GM18508 (cell line): Measurements from ENCODE around the gene GAMT.

Experiments
- ATAC-seq: cut with Tn5 transposase; IDR thresholded peaks from one replicate; pipeline ENCODE4 v1.9.1; 2021; ENCODE audit warnings: moderate number of reproducible peaks; ENCODE audit not compliant: insufficient read depth, unreplicated experiment

The GAMT gene

DNA sequence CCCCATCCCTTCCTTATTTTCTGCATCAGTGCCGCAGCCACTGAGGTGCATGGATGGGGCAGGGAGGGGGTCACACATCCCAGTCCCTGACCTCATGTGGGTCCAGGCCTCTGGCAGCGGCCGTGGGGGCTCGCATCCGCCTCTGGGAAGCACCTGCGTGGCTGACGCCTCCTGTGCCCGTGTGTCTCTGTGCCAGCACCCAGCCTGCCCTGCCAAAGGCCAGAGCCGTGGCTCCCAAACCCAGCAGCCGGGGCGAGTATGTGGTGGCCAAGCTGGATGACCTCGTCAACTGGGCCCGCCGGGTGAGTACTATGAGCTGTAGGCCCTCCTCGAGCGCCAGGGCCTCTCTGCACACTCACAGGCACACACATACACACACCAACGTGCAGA, 12.7 kb downstream of the GAMT start:
- no peak for ATAC-seq

DNA sequence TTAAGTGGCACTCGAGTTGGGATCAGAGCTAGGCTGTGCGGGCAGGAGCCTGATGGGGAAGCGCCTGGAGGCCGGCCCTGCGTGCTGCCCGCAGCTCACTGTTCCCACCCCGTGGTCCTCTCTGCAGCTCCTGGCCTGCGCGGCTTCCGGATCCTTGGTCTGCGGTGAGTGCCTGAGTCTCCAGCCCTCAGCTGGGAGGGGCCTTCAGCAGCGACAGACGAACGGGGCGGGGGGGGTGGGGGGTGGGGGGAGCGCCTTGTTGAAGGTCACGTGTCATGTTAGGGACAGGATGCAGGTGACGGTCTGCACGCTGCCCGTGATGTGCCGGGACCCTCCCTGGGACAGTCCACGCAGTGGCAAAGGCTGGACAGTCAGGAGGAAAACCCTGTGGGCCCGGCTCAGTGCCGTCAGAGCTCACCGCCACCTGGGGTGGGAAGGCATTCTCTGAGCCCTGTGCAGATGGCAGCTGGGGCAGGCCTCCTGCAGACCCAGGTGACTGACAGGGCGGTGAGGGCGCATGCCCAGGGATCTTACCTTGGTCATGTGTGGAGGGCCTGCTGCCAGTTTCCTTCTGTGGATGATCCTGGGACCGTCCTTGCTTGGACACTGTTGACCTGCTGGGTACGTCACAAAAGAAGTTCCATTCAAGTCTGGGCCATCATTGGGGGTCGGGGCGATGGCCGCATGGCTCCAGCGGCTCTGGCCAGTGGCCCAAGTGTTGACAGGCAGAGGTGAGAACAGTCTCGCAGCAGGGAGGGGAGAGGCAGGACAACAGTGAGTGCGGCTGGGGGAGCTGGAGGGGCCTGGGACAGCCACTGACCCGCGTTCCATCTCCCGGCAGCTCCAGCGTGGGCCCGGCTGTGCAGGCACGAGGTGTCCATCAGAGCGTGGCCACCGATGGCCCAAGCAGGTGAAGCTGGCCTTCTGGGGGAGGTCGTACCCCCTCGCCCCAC, 13.4 kb downstream of the GAMT start:
- ATAC-seq = no peak

DNA sequence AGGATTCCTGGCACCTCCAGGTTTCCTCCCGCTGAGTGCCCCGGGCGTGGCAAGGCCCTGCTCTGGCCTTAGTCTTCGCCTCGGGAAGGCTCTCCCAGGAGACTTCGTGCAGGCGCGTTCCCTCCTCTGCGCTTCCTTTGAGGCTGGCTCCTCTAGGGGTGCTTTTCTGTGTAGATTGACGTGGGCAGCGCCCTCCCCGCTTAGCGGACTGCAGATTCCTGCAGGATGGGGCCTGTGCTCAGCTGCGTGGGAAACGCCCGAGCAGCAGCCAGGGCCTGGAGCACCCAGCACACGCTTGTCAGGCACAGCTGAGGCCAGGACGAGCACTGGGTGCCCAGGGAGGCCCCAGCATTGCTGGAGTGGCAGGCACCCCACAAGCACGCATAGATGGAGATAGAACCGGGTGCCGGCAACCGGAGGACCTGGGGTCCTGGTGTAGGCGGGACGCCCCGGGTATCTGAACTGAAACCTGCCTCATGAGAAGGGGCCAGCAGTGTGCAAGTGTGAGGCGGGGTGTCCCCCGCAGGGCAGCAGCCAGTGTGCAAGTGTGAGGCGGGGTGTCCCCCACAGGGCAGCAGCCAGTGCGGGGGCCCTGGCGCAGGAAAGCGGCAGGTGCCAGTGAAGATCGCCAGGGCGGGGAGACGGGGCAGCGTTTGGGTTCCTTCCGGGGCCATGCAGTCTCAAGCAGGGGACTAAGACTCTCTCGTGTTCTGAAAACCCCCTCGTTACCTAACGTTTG, 14.2 kb downstream of the GAMT start:
- ATAC-seq = no peak

DNA sequence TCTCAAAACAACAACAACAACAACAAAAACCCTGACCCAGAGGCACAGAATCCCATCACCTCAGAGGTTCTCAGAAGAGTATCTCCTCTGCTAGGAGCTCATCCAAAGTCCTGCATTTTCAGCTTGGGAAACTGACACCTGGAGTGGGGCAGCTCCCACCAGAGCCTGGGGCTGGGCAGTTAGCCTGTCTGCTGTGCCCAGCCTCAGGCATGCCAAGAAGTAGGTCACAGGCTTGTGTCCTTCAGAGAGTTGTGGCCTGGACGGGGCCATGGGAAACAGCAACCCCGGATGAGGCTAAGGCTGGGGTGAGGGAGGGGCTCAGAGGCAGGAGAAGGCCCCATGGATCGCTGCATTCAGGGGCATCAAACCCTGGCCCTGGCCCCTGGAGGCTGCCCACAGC, 15.5 kb downstream of the GAMT start:
- no peak for ATAC-seq

DNA sequence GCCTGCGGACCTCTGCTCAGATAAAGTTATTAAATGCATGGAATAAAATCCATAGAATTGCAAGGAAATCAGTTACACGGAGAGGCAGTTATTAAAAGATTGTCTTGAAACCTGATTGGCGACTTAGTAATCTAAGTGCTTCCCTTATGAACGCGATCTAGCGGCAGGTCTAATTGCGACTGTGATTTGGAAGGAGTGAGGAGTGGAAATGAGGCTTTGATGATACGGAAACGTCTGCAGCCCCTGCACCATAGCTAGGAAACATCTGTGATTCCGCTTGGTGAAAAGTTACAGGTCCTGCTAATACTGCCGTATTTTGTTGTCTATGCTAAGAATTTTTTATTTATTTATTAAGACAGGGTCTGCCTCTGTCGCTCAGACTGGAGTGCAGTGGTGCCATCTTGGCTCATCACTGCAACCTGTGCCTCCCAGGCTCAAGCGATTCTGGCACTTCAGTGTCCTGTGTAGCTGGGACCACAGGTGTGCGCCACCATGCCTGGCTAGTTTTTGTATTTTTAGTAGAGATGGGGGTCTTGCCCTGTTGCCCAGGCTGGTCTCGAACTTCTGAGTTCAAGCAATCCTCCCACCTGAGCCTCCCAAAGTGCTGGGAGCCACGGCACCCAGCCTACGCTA, 16.7 kb downstream of the GAMT start:
- ATAC-seq = no peak

DNA sequence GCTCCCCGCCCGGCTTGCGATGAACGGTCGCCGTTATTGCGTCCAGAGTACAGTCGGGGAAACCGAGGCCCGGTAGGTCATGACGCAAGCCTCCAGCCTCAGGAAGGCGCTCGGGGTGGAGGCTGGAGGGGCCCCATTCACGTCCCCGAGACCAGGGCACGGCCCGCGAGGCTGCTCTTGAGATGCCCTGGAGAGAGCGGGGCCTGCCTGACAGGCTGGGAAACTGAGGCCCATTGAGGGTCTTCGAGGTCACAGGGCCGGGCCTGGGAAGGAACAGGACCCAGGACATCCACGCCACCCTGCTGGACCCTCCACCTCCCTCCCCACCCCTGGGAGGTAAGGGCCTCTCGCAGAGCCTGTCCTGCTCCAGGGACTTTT, 17.3 kb downstream of the GAMT start:
- ATAC-seq = no peak

DNA sequence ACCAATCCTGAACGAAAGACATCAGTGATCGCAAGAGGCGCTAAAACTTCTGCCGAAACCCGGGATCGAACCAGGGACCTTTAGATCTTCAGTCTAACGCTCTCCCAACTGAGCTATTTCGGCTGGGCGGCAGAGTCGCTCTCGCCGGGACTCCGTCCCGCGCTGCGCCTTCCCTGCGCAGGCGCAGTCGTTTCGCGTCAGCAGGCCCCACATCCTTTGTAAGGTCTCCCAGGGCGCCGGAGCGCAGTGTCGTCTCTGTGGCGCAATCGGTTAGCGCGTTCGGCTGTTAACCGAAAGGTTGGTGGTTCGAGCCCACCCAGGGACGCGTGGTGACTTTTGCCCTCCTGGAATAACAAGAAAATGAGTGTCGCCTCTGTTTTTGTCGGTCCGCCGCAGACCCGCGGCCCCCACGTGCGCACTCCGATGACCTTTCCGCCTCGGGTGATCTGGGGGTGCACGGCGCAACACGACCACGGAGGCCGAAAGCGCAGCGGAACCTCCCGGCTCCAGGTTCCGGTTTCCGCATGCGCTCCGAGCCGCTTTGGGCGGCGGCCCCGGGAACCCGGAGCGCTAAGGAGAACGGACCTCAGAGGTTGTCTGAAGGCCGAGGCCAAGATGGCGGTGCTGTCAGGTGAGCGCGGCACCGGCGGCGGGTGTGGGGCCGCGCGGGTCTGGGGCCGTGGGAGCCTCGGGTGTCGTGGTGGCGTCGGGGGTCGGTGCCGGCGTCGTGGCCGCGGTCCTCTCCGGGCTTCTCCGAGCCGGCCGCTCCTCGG, 17.8 kb downstream of the GAMT start, which contains the start of gene NDUFS7:
Gene NDUFS7 (plus strand): TSS at position 596 of the 773 bp plus-strand sequence. CDS start 20 bp downstream, at position 616.
- no peak for ATAC-seq

DNA sequence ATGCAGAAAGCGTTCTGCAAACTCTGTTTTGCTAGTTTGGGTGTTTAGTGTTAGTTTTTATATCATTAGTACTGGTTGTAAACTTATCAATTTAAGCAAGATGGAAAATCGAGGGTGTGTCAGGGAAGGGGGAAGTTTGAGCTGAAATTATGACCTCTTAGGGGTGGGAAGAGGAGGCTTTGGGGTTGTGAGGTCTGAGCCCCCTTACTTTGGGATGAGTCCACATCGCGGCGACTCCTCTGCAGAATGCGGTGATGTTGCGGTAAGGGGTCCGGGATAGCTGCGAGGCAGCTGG, 18.4 kb downstream of the GAMT start:
- ATAC-seq = no peak

DNA sequence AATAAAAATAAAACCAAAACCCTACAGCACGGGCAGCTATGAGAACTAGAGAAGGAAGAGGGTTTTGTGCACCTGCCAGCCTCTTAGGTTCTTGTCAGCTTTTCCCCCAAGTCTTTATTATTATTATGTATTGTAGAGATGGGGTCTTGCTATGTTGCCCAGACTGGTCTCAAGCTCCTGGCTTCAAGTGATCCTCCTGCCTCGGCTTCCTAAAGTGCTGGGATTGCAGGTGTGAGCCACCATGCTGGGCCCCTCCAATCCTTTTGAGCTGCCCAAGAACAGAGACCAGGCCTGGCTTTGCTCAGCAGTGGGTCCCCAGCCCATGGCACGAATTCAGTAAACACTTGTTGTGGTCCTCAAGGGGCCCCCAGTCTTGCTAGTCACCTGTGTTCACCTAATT, 19.1 kb downstream of the GAMT start:
- no peak for ATAC-seq

DNA sequence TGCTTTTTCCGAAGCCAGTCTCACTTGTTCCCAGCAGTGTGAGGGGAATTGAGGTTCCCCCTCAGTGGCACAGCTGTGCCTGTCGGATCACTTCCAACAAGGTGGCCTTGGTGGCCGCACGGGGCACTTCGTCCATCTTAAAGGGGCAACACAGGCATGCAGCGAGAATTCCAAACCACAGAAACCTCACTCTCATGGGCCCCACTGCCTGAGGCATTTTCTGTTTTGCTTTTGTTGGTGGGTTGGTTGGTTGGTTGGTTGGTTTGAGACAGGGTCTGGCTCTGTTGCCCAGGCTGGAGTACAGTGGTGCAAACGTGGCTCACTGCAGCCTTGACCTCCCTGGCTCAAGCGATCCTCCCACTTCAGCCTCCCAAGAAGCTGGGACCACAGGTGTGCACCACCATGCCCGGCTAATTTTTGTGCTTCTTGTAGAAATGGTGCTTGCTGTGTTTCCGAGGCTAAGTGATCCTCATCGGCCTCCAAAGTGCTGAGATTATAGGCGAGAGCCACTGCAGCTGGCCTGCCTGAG, 21.3 kb downstream of the GAMT start:
- ATAC-seq = no peak

DNA sequence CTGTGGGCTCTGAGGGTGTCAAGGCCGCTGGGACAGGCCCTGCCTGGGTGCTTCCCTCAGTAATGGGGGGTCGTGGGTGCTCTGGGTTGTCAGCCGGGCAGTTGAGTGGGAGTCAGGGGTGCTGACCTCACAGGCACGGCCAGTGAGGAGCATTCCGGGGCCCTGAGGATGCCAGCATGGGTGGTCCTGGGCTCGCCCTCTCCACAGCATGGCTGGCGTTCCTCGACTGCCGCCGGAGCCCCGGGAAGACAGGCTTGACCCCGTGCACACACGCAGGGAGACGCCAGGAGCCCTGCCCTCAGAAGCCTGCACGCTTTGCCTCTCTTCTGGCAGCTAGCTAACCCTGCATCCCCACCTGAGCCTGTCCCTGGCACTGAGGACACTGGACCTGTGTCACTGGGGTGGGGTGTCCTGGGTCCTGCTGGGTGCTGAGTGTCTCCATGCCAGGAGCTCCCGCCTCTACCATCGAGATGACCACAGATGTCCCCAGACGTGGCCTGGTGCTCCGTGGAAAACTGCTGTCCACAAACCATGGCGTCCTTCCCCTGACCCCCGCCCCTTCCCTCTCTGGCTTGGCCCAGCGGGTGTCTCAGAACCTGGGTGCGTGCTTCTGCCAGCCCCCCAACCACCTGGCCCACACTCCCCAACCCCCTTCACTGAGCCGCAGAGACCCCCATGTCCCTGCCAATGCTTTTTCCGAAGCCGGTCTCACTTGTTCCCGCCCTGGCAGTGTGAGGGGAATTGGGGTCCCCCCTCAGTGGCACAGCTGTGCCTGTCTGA, 22.0 kb downstream of the GAMT start:
- no peak for ATAC-seq

DNA sequence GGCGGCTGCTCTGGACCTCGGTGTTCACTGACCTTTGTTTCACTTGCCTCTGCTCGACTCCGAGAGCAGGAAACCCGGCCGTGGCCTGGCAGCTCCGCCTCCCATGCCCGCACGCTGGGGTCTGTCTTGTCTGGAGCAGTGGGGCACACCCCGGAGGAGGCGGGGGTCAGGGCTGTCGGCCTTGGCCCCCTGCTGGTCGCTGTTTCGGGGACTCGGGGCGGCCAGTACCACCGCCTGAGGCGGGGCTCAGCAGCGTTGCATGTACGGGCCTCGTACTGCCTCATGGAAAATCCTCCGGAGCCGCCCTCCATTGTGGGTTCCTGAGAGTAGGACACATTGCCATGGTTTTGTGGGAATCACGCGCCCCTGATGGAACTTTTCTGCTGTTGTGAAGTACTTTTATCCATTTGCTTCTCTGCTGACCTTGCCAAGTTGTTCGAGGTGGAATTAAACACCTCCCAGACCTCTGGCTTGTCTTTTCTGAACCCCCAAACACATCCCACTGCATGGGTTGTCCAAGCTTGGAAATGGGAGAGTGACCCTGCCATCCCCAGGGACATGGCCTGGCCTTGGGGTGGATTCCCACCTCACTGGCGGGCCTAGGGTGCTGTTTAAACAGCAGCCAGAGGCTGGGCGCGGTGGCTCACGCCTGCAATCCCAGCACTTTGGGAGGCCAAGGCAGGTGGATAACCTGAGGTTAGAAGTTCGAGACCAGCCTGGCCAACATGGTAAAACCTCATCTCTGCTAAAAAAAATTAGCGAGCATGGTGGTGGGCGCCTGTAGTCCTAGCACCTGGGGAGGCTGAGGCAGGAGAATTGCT, 23.2 kb downstream of the GAMT start:
- ATAC-seq = no peak

DNA sequence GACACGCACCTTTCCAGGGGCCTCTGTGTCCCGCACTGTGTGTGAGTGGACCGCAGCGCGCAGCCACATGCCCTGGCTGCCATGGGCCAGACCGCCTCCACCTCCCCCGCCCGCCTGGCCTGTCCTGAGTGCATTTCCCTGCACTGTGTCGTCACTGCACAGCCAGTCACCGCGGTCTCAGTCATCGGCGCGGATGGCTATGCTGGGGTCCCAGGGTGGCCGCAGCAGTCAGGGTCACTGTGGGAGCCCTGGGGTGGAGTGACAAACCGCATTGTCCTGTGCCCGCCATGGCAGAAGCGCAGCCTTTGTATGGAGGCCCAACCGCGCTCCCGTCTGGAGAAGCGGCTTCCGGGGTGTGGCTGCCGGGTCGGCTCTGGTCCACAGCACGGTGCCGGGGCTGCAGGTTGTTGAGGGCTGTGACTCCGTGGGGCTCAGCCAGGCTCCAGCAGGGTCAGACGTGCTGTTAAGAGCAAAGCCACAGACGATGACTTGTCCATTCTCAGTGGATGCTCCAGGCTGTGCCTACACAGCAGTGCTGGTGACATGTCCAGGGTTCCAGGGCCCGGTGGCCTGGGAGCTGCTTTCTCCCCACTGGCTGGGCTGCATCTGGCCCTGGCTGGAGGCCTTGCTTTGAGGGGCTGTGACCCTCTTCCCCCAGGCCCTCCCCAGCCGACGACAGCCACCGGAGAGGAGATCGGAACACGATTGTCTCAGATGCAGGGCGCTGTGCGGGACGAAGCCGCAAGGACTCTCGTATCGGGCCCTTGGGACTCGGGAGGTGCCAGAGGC, 24.0 kb downstream of the GAMT start:
- ATAC-seq = no peak

DNA sequence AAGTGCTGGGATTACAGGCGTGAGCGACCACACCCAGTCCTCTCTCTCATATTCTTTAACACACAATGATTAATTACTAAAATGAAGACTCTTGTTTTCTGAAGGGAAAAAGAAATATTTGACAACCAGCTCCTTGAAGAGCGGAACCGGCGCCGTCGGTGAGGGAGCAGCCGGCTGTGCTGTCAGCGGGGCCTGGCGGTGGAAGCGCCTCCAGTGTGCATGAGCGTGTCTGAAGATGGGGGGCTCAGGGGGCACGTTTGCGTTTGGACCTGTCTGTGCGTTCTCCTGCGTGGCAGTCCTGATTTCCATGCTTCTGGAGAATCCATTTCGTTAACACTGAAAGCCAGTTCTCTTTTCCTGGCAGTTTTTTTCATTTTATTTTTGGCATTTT, 24.9 kb downstream of the GAMT start:
- no peak for ATAC-seq

DNA sequence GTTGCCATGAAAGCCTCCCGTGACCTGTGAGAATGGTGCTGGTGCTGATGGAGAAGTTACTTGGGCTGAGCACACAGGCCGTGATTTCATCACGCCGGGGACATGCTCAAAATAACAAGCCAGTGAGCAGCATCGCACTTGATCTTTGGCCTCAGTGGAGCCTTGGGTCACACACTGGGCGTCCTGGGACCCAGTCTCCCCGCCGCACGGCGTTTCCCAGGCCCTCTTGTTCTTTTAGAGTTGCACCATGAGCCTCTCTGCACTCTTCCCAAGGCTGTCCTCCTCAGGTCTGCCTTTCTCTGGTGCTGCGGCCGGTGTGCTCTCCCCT, 27.1 kb downstream of the GAMT start:
- ATAC-seq = no peak

DNA sequence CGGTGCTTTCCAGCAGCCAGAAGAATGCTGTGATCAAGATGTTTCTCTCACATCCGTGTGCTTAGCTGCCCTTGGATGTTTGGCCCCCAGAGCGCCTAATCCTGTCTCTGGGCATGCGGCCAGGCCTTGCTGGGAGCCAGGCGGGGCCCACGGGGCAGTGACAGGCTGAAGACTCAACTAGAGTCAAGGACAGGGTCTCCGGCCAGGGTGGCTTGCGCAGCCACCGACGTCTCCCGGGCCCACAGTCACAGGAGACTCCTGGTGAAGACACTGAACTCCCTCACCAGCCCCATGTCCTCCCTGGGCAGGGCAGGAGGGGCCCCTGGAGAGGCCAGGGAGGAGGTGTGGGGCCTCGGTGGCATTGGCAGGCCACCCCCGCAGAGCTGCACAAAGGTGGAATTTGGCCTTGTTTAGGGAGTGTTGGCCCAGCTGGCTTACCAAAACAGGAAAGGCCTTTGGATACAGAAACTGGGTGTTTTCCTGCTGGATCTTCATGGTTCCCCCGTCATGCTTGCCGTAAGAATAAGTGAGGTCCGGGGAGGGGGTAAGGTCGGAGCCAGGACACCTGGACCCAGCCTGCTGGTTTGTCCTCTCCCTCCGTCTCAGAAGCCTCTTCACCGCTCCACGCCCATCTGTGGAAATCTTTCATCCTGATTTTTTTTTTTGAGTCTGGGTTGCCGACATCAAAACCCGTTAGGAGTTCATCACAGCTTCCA, 27.6 kb downstream of the GAMT start:
- no peak for ATAC-seq

DNA sequence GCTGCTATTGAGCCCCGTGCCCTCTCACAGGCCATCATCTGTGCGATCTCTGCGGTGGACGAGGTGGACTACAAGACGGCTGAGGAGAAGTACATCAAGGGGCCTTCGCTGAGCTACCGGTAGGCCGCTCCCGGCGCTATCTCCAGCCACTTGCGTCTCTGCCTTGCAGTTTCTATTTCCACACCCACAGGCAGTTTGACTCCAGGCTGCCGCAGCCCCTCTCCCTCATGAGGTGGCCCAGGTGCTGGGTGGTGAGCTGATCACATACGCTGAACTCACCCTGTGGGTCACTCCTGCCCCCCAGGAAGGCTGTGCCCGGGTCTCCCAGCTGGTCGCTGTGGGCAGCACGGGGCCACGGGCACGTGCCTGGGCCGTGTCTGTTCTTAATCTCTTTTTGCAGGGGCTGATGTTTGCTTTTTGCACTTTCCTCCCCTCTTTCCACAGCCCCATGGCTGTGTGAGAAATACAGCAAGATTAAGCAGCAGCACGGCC, 28.3 kb downstream of the GAMT start:
- no peak for ATAC-seq
